K562 (cell line): ENCODE measurements around the gene KRTAP10-8. TPM values are rescaled to one million over a fixed set of nuclear protein-coding genes. Genes with fewer than 3 reads are reported as not detected.

ENCODE experiments used
- CBFA2T2 ChIP-seq: fragments of 450-650 bp; conservative IDR thresholded peaks from 2 replicates; pipeline ENCODE4 v1.6.1; 2017; ENCODE audit warnings: mild to moderate bottlenecking
- CBFB ChIP-seq: sonication (generic); formaldehyde crosslinking; IDR thresholded peaks from 2 replicates; pipeline ENCODE4 v1.4.0; 2020; ENCODE audit warnings: mild to moderate bottlenecking, missing genetic modification reagents
- CREB1 ChIP-seq, 2 experiments: sonication (generic) in 1 of 2; formaldehyde crosslinking in 1 of 2; IDR thresholded peaks; 2 replicates each; pipeline versions ENCODE4 v1.6.1 to v1.8.0; 2012 to 2022; ENCODE audit warnings: inconsistent platforms in 1 of 2, mild to moderate bottlenecking in 1 of 2, missing genetic modification reagents in 1 of 2, moderate library complexity in 1 of 2
- E2F6 ChIP-seq, 2 experiments: IDR thresholded peaks; 2 replicates each; pipeline ENCODE4 v1.6.1; 2011; ENCODE audit warnings: borderline replicate concordance in 1 of 2, control low read depth in 1 of 2, low read depth in 1 of 2, low read length in 1 of 2, mild to moderate bottlenecking in 1 of 2, mixed read lengths in 1 of 2, moderate library complexity in 1 of 2; ENCODE audit not compliant: insufficient read depth in 1 of 2, insufficient read length in 1 of 2, poor library complexity in 1 of 2, severe bottlenecking in 1 of 2; ENCODE audit errors: extremely low read depth in 1 of 2
- ETV1 ChIP-seq: fragments of 450-650 bp; conservative IDR thresholded peaks from 2 replicates; pipeline ENCODE4 v1.6.1; 2016; ENCODE audit warnings: missing genetic modification characterization, control low read depth, low read depth, missing compliant biosample characterization
- MXD1 ChIP-seq: fragments of 250-450 bp; sonication (Bioruptor Pico); IDR thresholded peaks from 2 replicates; pipeline ENCODE4 v1.8.0; 2021; ENCODE audit warnings: borderline replicate concordance, mild to moderate bottlenecking, moderate library complexity; ENCODE audit not compliant: poor library complexity, severe bottlenecking
- MYC ChIP-seq, 2 experiments: fragments of 250-450 bp in 1 of 2; sonication (Bioruptor Pico) in 1 of 2; IDR thresholded peaks; 2 replicates each; pipeline versions ENCODE4 v1.5.1 to v1.6.1; 2012 to 2021; ENCODE audit warnings: low read depth in 2 of 2, borderline replicate concordance in 1 of 2, improper control_type of control experiment in 1 of 2, low read length in 1 of 2, mild to moderate bottlenecking in 1 of 2, moderate library complexity in 1 of 2
- TFAP4 ChIP-seq: sonication (generic); formaldehyde crosslinking; IDR thresholded peaks from 2 replicates; pipeline ENCODE4 v1.8.0; 2022; ENCODE audit warnings: missing genetic modification reagents, mild to moderate bottlenecking, moderate library complexity, borderline replicate concordance
- ZBTB12 ChIP-seq: fragments of 250-450 bp; sonication (Bioruptor Pico); IDR thresholded peaks from 2 replicates; pipeline ENCODE4 v1.4.0; 2020
- ZNF511 ChIP-seq: sonication (generic); formaldehyde crosslinking; IDR thresholded peaks from 2 replicates; pipeline ENCODE4 v1.8.0; 2022; ENCODE audit warnings: mild to moderate bottlenecking, missing genetic modification reagents
- ZNF699 ChIP-seq: fragments of 250-450 bp; sonication (Bioruptor Pico); IDR thresholded peaks from 2 replicates; pipeline ENCODE4 v1.8.0; 2021; ENCODE audit warnings: mild to moderate bottlenecking, moderate library complexity; ENCODE audit not compliant: insufficient replicate concordance
- polyA plus RNA-seq, 8 experiments: library from polyadenylated mRNA; depleted of rRNA in 4 of 8; stranded (reverse) in 5 of 8; unstranded in 3 of 8; fragments of >200 nt; fragmentation: Nextera tagmentation in 2 of 8; fragmentation: Illumina TruSeq in 1 of 8; extraction: Ambion mirVana in 2 of 8; extraction: Trizol in 1 of 8; gene quantifications; 2 replicates each; pipeline versions ENCODE4 v1.2.1 to v1.2.3, GENCODE V29; 2011 to 2014; ENCODE audit warnings: inconsistent platforms in 1 of 8, missing spikeins in 1 of 8
- total RNA-seq, 7 experiments: library from RNA; depleted of rRNA in 6 of 7; stranded (reverse); fragments of >200 nt in 6 of 7; fragmentation: Illumina TruSeq in 2 of 7; extraction: Trizol in 2 of 7; gene quantifications; 2 replicates each; pipeline versions ENCODE4 v1.2.1 to v1.2.3, GENCODE V29; 2011 to 2021; ENCODE audit warnings: low replicate concordance in 1 of 7

The KRTAP10-8 gene
- total and polyA plus RNA-seq, 9 of the 15 experiments (the other 6 are each of a cell fraction or from before 2014, with no cell fraction given), result not detected

- TF ChIP-seq E2F6 (IDR thresholded peaks at IDR 0.05; ENCODE audit: borderline replicate concordance in 1 of 2, extremely low read depth in 1 of 2, insufficient read depth in 1 of 2, insufficient read length in 1 of 2, low read depth in 1 of 2, low read length in 1 of 2, poor library complexity in 1 of 2, severe bottlenecking in 1 of 2) (peak in 1 of 2 experiments; percentile 2), CBFA2T2 (no peak), MXD1 (CRISPR knock-in tag) (no peak), MYC (IDR thresholded peaks at IDR 0.05; ENCODE audit: low read depth, low read length) (0 out of 2 replicates have a peak, but pooled peaks have one; percentile 33), MYC (CRISPR knock-in tag; IDR thresholded peaks at IDR 0.05; ENCODE audit: borderline replicate concordance, low read depth) (no peak), CBFB (CRISPR knock-in tag) (no peak), ZBTB12 (0 out of 2 replicates have a peak, but pooled peaks have one; percentile 57), CREB1 (IDR thresholded peaks at IDR 0.05) (peak; percentile 50; the same call in 1 of the 2 replicates), CREB1 (CRISPR knock-in tag; IDR thresholded peaks at IDR 0.05) (peak; percentile 89), ZNF511 (CRISPR knock-in tag) (0 out of 2 replicates have a peak, but pooled peaks have one; percentile 29), ZNF699 (CRISPR knock-in tag) (no peak), ETV1 (tag) (peak; percentile 67), TFAP4 (peak; percentile 54; the same call in 1 of the 2 replicates)
These were observed 43.0 kb upstream of the KRTAP10-8 start (continued) for GRCh38 chr21:44568667-44569556.
